GM18868 (cell line): ENCODE results near the gene ABCA13.
A peak's percentile ranks its signal among the peaks of the same experiment; 100 is the strongest.

Experiments
- ATAC-seq: cut with Tn5 transposase; IDR thresholded peaks from one replicate; pipeline ENCODE4 v1.9.1; 2021; ENCODE audit warnings: mild to moderate bottlenecking, moderate library complexity; ENCODE audit not compliant: unreplicated experiment

The ABCA13 gene

DNA sequence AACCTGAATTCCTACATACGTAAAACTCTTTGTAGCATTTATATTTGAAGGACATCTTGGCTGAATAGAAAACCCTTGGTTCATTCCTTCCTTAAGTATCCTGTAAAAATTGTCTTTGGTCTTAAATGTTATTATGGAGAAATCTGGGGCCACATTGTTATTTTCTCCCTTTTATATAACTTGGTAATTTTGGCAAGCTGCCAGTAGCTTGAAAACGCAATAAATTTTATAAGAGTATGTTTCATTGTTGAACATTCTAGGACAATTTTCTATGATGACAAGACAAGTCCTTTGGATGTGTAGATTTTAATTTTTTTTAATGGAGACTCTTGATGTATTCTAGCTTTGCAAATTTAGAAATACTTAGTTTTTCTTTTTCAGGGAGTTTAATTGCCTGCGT, 191.9 kb downstream of the ABCA13 start:
- no peak for ATAC-seq

DNA sequence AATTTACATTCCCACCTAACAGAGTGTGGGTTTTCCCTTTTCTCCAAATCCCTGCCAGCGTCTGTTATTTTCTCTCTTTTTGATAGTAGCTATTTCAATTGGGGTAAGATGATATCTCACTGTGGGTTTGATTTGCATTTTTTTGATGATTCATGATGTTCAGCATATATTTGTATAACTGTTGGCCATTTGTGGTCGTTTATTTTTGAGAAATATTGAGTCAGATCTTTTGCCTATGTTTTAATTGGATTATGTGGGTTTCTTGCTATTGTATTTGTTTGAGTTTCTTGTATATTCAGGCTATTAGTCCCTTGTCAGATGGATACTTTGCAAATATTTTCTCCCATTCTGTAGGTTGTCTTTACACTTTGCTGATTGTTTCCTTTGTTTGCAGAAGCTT, 193.8 kb downstream of the ABCA13 start:
- ATAC-seq = no peak

DNA sequence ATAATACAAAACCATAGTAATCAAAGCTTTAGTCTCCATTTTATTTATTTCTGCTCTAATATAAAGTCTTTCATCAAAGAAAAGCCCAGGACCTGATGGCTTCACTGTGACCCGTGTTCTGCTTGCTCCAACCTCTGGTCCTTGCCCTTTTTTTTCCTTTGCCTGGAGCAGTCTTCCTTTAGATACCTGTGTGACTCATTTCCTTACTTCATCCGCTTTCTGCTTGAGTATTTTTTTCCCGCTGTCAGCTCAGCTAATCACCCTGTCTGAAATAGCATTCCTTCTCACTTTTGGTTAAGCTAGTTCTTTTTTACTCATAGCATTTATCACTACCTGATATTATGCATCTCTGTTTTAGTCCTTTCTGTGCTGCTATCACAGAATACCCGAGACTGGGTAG, 194.8 kb downstream of the ABCA13 start:
- no peak for ATAC-seq

DNA sequence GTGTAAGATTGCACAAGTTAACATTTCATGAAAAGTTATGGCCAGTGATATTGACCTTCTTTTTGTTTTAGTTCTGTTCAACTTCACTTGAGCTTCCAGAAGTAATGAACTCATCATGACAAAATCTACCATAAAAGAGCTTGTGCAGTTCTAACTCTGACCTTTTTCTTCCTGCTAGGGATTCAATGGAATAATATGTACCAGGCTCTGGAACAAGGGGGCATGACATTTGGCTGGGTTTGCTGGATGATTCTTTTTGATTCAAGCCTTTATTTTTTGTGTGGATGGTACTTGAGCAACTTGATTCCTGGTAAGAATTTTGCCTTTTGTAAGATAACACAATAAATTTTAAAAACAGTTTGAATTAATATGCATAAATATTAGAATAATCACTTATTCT, 205.0 kb downstream of the ABCA13 start:
- ATAC-seq = no peak

DNA sequence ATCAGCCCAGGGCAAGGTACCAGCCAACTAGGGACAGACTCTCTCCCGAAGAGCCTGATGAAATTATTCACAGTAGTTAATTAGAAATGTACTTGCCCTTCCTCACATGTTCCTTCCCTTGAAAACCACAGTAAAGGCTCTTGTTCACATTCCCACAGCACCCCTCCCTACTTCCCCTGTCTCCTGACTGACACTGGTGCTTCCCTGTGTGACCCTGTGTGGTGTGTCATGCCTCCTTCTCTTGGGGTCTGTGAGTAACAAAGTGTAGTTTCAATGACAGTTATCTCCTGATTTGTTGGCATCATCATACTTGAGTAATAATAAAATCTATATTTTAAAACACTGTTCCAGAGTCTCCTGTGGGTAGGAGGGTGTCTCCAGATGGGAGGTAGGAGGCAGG, 209.7 kb downstream of the ABCA13 start:
- no peak for ATAC-seq

DNA sequence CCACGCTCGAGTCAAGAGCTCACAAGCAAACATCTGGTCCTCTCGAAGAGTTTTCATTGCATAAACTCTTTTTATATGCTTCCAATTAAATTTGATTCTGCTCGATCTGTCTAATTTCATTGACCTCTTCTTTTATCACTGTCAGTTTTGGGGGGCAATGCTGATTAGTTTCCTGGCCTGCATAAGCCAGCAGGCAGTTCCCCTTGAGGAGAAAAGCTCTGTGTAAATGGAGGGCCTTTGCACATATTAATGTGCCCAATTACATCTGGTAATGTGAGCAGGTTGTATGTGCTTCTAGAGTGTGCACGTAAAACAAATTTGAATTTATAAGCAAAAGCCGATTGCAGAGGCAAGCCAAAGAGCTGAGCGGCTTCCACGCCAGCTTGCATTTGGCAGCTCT, 210.3 kb downstream of the ABCA13 start:
- no peak for ATAC-seq

DNA sequence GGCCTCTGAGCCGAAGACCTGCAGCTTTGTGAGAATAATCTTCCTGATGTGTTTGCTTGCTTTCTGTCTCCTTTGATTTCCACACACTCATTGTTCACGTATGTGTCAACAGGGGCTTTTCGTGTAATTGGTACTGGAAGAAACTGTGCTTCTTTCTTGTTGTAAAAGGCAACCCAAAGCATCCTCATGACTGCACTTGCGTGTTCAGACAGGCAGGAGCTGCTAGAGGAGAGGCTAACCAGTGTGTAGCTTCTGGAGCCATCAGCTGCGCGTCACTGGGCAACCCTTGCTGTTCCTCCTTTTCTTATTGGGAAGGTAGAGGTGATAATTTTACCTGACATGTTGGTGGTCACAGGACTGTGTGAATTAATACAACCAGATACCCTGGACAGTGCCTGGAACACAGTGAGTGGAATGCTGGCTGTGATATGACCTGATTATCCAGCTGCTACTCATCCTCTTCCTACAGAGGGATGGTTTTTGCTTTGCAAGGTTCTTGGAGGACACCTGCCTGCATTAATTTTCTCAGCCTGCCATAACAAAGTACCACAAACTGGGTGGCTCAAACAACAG, 213.0 kb downstream of the ABCA13 start:
- ATAC-seq = no peak

DNA sequence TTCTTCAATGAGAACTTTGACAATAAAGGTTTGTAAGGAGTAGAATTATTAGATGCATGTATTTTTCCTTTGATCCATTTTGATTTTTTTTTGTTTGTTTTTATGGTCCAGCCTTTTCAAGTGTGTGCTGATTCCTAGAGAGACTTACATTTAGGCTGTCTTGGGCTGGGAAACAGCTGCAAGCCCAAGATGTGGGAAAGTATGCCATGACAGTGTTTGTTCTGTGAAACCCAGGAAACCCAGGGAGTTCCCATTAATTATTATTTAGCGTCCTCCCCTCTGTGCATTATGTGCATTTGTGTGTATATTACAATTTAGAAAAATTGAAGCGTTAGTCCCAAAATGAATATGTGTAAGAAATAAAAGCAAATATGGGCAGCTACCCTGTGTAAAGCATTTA, 216.7 kb downstream of the ABCA13 start:
- ATAC-seq = no peak

DNA sequence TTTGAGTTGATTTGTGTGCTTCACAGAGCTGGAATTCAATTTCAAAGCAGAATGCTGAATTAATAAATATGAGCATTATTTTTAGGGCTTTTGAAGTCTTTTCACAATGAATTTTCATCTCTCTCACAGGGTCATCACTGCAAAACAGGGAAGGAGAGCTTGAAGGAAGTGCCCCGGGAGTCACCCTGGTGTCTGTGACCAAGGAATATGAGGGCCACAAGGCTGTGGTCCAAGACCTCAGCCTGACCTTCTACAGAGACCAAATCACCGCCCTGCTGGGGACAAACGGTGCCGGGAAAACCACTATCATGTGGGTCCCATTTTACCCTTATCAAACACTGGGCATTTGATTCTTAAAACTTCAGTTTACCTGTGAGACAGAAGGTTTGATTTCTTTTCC, 217.7 kb downstream of the ABCA13 start:
- no peak for ATAC-seq

DNA sequence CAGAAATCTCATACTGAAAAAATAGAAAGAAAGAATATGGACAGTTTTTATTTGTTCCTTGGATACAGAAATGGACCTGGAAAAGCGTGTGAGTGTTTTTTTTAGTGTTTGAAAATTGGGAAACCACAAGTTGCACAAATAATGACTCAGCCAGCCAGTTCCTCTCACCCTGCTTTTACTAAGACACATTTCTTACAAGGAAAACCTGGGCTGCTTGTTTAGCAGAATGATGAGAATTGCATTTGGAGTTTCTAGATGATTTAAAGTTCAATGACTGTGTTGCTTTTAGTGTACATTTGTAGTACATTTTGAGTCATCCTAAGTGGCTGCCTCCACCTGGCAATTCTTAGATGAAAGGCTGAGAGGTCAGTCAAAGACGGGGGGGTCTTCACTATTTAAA, 218.7 kb downstream of the ABCA13 start:
- peak; percentile 68 for ATAC-seq

DNA sequence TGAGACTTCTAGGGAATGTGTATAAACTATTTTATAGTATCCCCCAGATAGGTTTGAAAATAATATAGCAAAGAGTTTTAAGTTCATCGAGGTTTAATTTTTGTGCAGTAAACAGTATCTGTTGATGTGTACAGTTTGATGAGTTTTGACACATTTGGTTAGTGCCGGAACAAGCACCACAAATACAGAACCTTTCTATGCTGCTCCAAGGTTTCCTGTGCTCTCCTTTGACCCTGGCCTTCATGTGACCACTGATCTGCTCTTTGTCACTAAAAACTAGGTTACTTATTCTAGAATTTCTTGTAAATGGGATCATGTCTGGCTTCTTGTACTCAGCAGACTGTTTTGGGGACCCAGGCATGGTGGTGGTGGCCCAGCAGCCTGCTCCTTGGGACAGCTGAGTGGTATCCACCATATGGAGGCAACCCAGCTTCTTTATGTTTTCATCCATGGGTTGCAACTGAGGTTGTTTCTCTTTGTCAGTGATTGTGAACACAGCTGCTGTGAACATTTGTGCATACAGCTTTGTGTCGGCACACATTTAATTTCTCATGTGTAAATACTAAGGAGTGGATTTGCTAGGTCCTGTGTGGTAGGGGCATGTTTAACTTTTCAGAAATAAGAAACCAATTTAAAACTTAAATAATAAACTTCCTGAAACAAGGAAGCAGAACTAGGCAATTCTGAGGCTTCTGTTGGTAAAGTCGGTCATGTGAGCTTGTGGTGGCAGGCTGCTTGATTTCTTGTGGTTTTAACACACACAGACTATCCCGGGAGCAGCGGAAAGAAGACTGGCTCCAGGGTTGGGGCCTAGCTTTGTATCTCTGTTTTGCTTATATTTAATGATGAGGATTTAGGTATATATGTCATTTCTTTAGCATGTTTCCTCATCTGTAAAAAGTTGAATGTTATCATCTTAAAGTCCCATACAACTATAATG, 219.4 kb downstream of the ABCA13 start:
- ATAC-seq = peak; percentile 28

DNA sequence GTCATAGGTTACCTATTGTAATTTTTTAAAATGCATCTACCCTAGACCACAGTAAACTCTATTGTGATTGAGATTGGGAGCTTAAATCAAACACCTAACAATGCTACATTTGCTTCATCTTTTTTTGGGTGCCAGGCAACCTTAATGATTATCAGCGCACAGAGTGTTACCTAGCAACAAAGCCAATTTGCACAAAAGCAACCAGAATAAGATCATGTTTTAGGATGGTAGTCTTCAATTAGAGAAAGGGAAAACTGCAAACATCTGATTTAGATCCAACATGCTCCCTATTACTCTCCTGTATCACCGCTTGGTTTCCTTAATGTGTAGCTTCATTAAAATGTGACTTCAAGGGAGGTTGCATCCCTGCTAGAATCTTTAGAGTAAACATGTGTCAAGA, 226.9 kb downstream of the ABCA13 start:
- no peak for ATAC-seq

DNA sequence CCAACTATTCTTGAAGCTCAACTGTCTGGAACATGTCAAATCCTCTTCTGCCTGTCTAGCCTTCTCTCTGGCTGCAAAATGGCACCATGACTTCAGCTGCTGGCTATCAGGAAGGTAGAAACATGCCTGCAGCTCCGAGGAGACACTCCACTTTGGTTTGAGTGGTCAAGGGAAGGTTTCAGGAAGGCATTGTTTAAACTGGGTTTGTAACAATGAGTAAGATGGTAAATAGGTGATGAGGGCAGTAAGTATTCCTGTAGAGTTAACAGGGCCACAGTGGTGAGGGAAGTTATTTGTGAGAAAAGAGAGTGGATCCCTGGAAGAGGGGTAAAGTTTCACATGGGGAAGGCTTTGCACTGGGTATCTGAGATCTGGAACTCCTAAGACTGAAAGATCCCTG, 231.5 kb downstream of the ABCA13 start:
- ATAC-seq = no peak

DNA sequence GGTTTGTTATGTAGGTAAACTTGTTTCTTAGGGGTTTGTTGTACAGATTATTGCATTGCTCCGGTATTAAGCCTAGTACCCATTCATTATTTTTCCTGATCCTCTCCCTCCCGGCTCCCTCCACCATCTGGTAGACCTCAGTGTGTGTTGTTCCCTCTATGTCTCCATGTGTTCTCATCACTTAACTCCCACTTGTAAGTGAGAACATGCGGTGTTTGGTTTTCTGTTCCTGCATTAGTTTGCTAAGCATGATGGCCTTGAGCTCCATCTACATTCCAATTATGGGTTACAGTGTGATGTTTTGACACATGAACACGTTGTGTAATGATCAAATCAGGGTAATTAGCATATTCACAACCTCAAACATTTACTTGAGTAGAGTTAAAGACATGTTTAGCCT, 237.5 kb downstream of the ABCA13 start:
- no peak for ATAC-seq

DNA sequence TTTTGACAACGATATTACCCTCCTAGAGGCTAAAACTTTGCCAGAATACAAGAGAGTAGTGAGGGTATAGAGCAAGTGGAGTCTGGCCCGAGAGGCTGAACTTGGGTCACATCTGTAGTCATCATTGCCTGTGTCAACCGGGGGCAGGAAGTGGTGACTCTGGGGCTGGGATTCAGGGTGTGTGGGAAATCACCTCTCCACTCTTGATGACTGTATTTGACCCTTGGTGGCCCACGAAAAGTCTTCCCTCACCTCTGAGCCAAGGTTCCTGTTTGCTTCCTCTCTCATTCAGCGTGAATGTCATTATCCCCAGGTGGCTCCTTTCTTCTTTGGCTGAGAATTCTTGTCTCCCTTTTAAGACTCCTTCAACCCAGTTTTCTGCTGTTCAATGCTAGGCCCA, 240.4 kb downstream of the ABCA13 start:
- ATAC-seq = no peak

DNA sequence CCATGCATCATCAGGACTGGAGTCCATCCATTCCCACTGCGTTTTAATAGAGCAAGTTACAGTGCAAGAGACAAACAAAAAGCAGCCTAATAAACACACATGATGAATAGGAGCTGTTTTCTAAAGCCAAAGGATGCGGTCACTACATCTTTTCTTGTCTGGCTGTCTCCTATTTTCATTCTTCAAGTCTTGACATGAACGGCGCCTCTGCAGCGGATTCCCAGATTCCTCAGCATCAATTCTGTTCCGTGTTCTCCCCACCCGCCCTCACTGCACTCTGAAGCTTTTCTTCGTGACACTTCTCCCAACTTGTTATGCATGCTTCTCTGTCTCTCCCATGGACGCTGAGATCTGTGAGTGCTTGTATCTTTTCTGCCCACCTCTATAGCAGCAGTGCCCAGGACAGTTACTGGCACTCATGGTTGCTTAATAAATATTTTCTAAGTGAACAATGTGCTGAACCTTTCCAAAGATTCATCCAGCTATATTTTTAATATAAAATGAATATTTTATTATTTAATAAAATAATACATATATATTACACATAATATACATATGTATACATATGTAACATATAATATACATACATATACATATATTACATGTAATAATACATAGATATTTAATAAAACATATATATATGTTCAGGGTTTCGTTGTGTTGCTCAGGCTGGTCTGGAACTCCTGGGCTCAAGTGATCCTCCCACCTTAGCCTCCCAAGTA, 242.9 kb downstream of the ABCA13 start:
- no peak for ATAC-seq

DNA sequence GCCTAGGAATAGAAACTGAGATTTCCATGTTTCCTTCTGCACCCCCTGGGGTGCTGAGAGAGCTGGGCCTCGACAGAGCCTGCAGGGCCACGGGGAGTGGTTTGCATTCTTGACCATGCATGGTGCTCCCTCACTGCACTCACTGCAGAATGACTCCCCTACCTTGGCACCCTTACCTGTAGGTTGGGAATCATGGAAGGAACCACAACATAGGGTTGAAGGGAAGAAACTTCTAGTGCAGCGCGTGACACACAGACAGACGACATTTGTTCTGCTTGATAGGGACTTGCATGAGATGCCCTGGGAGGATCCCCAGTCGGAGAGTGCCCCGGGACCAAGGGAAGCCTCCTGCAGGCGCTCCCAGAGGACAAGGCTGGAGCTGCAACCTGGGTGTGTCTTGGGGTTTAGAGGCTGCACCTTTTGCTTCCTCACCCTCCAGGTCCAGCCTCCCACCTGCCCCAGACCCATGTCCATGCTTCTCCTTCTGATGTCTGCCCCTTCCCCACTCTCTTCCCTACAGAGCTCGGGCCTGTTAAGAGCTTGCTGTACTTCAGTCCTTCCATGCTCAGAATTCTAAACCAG, 245.2 kb downstream of the ABCA13 start:
- ATAC-seq = no peak

DNA sequence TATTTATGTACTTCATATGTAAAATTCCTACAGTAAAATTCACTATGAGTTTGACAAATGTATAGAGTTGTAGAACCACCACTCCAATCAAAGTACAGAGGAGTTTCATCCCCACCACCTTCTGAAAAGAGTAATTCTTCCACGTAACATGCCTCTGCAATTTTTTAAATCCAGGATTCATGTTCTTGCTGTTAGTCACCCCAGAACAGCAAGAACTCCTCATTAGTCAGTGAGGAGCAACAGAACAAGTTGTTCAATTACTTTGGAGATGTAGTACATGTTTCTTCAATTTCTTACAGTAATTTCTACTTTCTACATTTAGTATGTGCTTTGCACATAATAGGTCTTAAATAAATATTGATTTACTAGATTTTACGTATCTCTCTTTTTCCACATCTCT, 248.1 kb downstream of the ABCA13 start:
- no peak for ATAC-seq

DNA sequence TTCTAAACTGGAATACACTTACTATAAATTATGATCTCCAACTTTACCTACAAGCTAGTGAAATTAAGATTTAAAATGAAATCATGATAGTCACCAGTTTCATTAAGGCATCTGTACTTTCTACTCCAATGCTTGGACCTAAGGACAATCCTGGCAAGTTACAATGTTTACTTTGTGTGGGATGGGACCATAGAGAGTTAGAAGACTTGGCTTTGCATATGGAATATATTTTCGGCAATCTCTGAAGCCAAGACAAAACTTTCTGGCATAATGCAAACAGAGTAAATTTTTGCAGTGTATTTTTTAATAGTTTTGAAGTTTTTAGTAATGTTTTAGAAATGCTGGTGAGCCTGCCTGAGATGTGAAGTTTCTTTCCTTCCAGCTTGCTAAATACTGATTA, 248.9 kb downstream of the ABCA13 start:
- no peak for ATAC-seq

DNA sequence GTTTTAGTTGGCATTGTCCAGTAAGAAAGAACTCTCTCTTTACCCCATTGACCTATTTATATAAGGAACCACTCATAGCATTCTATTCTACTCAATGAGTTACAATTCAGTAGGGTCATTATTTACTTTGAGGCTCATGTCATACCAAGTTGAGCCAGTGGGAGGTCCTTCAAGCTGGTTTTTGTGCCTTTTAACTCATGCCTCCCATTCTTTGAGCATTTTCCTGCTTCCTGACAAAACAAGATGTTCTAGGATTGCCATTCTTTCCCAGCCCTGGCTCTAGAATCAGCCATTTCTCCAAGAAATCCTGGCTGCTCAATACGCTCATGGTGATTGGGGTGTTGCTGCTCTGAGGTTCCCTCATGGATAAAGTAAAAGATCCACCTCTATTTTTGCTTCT, 250.1 kb downstream of the ABCA13 start:
- ATAC-seq = no peak

DNA sequence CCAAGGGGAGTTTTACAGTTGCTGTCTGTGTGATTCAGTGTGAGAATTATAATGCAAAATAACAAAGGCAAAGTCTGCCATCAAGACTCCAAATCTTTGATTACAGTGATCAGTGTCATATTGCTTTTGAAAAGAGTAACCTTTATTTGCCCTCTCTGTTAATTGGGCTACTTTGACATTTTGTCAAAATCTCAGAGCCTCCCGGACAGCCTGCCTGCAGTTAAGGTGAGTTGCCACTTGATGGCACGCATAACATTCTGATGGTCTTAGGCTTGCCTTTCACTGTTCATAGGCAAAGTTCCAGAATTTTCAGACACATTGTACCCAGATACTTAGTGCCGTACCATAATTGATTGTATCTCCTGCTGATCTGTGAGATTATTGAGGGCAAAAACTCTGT, 253.5 kb downstream of the ABCA13 start:
- peak; percentile 79 for ATAC-seq
